ENCODE results near the gene PLEKHG3.

Gene PLEKHG3

GRCh38 chr14:64777461-64777860 is 73.2 kb downstream of the PLEKHG3 start:
- DNase-seq, result no peak

GRCh38 chr14:64778104-64778754 is 74.0 kb downstream of the PLEKHG3 start:
- DNase-seq, result no peak

- no peak for DNase-seq
Observed at GRCh38 chr14:64779472-64779871, 75.2 kb downstream of the PLEKHG3 start.

GRCh38 chr14:64782196-64782595 is 78.0 kb downstream of the PLEKHG3 start:
- DNase-seq, result no peak

GRCh38 chr14:64784006-64784405 is 79.8 kb downstream of the PLEKHG3 start:
- no peak for DNase-seq

- no peak for DNase-seq
Observed at GRCh38 chr14:64786296-64787149, 82.3 kb downstream of the PLEKHG3 start.

- DNase-seq, result no peak
Observed at GRCh38 chr14:64787619-64788018, 83.4 kb downstream of the PLEKHG3 start.

- DNase-seq, result no peak
Observed at GRCh38 chr14:64788706-64789105, 84.5 kb downstream of the PLEKHG3 start.

- DNase-seq, result no peak
Observed at GRCh38 chr14:64789696-64790095, 85.5 kb downstream of the PLEKHG3 start.

GRCh38 chr14:64790478-64790877 is 86.3 kb downstream of the PLEKHG3 start:
- no peak for DNase-seq

- peak in 2 of 56 donors; percentile 6 to 14 for DNase-seq
Observed at GRCh38 chr14:64792231-64792630, 88.0 kb downstream of the PLEKHG3 start.

GRCh38 chr14:64792871-64793560 is 88.8 kb downstream of the PLEKHG3 start:
- DNase-seq, result no peak

- no peak for DNase-seq
Observed at GRCh38 chr14:64795211-64795610, 91.0 kb downstream of the PLEKHG3 start.

GRCh38 chr14:64795921-64796320 is 91.7 kb downstream of the PLEKHG3 start:
- DNase-seq, result no peak

- no peak for DNase-seq
Observed at GRCh38 chr14:64796369-64796768, 92.1 kb downstream of the PLEKHG3 start.

- DNase-seq, result no peak
Observed at GRCh38 chr14:64799555-64799954, 95.3 kb downstream of the PLEKHG3 start.
